GM23338 (cell line): Measurements from ENCODE around the gene RHOD. TPM values are rescaled to one million over a fixed set of nuclear protein-coding genes. Genes with fewer than 3 reads are reported as not detected.

Experiments
- ATAC-seq: fragments of 200-7000 bp; cut with Tn5 transposase; 3 replicates; pipeline ENCODE4 v1.9.1; 2020
- DNase-seq: peaks from one replicate; pipeline ENCODE4 v3.0.0-alpha.2; 2015; ENCODE audit warnings: low spot score
- H2AFZ ChIP-seq: fragments of 200-600 bp; sonication (generic); 2 replicates; pipeline ENCODE4 v1.8.0; 2016; ENCODE audit warnings: antibody characterized with exemption, mild to moderate bottlenecking, moderate library complexity
- H3F3A ChIP-seq: fragments of 200-600 bp; sonication (generic); replicated peaks from 2 replicates; pipeline ENCODE4 v1.8.0; 2017; ENCODE audit warnings: antibody characterized with exemption, mixed run types, low read depth
- H3K27ac ChIP-seq: fragments of 200-600 bp; sonication (generic); 2 replicates; pipeline ENCODE4 v1.6.1; 2016; ENCODE audit warnings: low read depth
- H3K27me3 ChIP-seq: fragments of 200-600 bp; sonication (generic); 2 replicates; pipeline ENCODE4 v1.8.0; 2016; ENCODE audit warnings: mild to moderate bottlenecking, mixed run types, moderate library complexity; ENCODE audit not compliant: insufficient read depth
- H3K36me3 ChIP-seq: fragments of 200-600 bp; sonication (generic); 2 replicates; pipeline ENCODE4 v1.8.0; 2016; ENCODE audit warnings: mild to moderate bottlenecking; ENCODE audit not compliant: insufficient read depth
- H3K4me1 ChIP-seq: fragments of 200-600 bp; sonication (generic); 2 replicates; pipeline ENCODE4 v1.8.0; 2016; ENCODE audit warnings: mild to moderate bottlenecking, moderate library complexity; ENCODE audit not compliant: insufficient read depth
- H3K4me2 ChIP-seq: fragments of 200-600 bp; sonication (generic); 2 replicates; pipeline ENCODE4 v1.7.1; 2017; ENCODE audit warnings: mixed run types
- H3K4me3 ChIP-seq: fragments of 200-600 bp; sonication (generic); 2 replicates; pipeline ENCODE4 v1.6.1; 2016; ENCODE audit warnings: mixed run types
- H3K79me2 ChIP-seq: fragments of 200-600 bp; sonication (generic); replicated peaks from 2 replicates; pipeline ENCODE4 v1.8.0; 2017; ENCODE audit warnings: mild to moderate bottlenecking; ENCODE audit not compliant: insufficient read depth
- H3K9me2 ChIP-seq: fragments of 200-600 bp; sonication (generic); 2 replicates; pipeline ENCODE4 v1.8.0; 2017; ENCODE audit not compliant: insufficient read depth
- H4K20me1 ChIP-seq: fragments of 200-600 bp; sonication (generic); replicated peaks from 2 replicates; pipeline ENCODE4 v1.8.0; 2017; ENCODE audit warnings: mild to moderate bottlenecking; ENCODE audit not compliant: insufficient read depth
- H3K27ac Mint-ChIP-seq: 2 replicates; pipeline ENCODE4 v1.8.0; 2020; ENCODE audit warnings: inconsistent platforms, mild to moderate bottlenecking, moderate library complexity, mixed read lengths
- H3K27me3 Mint-ChIP-seq: 3 replicates; pipeline ENCODE4 v1.8.0; 2022; ENCODE audit warnings: low read depth, mild to moderate bottlenecking, moderate library complexity, mixed read lengths, inconsistent platforms; ENCODE audit not compliant: insufficient read depth, poor library complexity
- H3K36me3 Mint-ChIP-seq: 3 replicates; pipeline ENCODE4 v1.8.0; 2021; ENCODE audit warnings: low read depth, mild to moderate bottlenecking, inconsistent platforms, moderate library complexity, mixed read lengths
- H3K4me1 Mint-ChIP-seq: 3 replicates; pipeline ENCODE4 v1.8.0; 2020; ENCODE audit warnings: mild to moderate bottlenecking, inconsistent platforms, mixed read lengths
- H3K4me3 Mint-ChIP-seq: 3 replicates; pipeline ENCODE4 v1.8.0; 2021; ENCODE audit warnings: moderate library complexity, mild to moderate bottlenecking, inconsistent platforms, mixed read lengths
- H3K9me3 Mint-ChIP-seq: 3 replicates; pipeline ENCODE4 v1.8.0; 2020; ENCODE audit warnings: moderate library complexity, mild to moderate bottlenecking, inconsistent platforms, mixed read lengths
- CREB1 ChIP-seq: fragments of 250-450 bp; sonication (Bioruptor Pico); IDR thresholded peaks from 2 replicates; pipeline ENCODE4 v1.5.0; 2020; ENCODE audit warnings: low read depth, mild to moderate bottlenecking, moderate library complexity
- EZH2 ChIP-seq: fragments of 200-600 bp; sonication (generic); IDR thresholded peaks from one replicate; pipeline ENCODE4 v1.8.0; 2017; ENCODE audit warnings: antibody characterized with exemption, mild to moderate bottlenecking, low read depth; ENCODE audit not compliant: unreplicated experiment
- EZH2phosphoT487 ChIP-seq: fragments of 200-600 bp; sonication (generic); IDR thresholded peaks from one replicate; pipeline ENCODE4 v1.8.1; 2018; ENCODE audit warnings: antibody characterized with exemption; ENCODE audit not compliant: unreplicated experiment
- JUNB ChIP-seq: IDR thresholded peaks from one replicate; pipeline ENCODE4 v1.6.1; 2016; ENCODE audit warnings: antibody characterized with exemption; ENCODE audit not compliant: unreplicated experiment
- NANOG ChIP-seq: IDR thresholded peaks from 2 replicates; pipeline ENCODE4 v1.6.1; 2016; ENCODE audit warnings: antibody characterized with exemption, borderline replicate concordance
- POLR2AphosphoS5 ChIP-seq: IDR thresholded peaks from 2 replicates; pipeline ENCODE4 v1.6.1; 2016; ENCODE audit warnings: antibody characterized with exemption, low read depth
- STAT1 ChIP-seq: IDR thresholded peaks from one replicate; pipeline ENCODE4 v1.6.1; 2016; ENCODE audit warnings: antibody characterized with exemption; ENCODE audit not compliant: unreplicated experiment
- ZNF114 ChIP-seq: fragments of 250-450 bp; sonication (Bioruptor Pico); IDR thresholded peaks from 2 replicates; pipeline ENCODE4 v1.5.0; 2020; ENCODE audit warnings: mild to moderate bottlenecking, moderate library complexity
- ZNF331 ChIP-seq: fragments of 250-450 bp; sonication (Bioruptor Pico); IDR thresholded peaks from 2 replicates; pipeline ENCODE4 v1.5.0; 2020; ENCODE audit warnings: low read depth, mild to moderate bottlenecking, moderate library complexity
- polyA plus RNA-seq: library from polyadenylated mRNA; unstranded; fragments of >200 nt; fragmentation: Nextera tagmentation; extraction: Ambion mirVana; gene quantifications from 2 replicates; pipeline ENCODE4 v1.2.1, GENCODE V29; 2016
- total RNA-seq: library from RNA; depleted of rRNA; stranded (reverse); fragments of >200 nt; shearing (Covaris generic); gene quantifications from 2 replicates; pipeline ENCODE4 v1.2.3, GENCODE V29; 2014
- TF ChIP-seq, protein P1 (sequence below): IDR thresholded peaks from one replicate; pipeline ENCODE4 v1.6.1; 2018; ENCODE audit warnings: antibody characterized with exemption; ENCODE audit not compliant: unreplicated experiment
- TF ChIP-seq, protein P2 (sequence below), 2 experiments: fragments of 200-600 bp in 1 of 2; sonication (generic) in 1 of 2; conservative IDR thresholded peaks; 2 replicates each; pipeline versions ENCODE4 v1.5.1 to v1.6.1; 2016 to 2017; ENCODE audit warnings: antibody characterized with exemption in 2 of 2, low read depth in 2 of 2, mild to moderate bottlenecking in 2 of 2, moderate library complexity in 1 of 2

The RHOD gene
- total and polyA plus RNA-seq, 2 experiments from 2014 or later: 13.8 to 16.2 TPM

DNA sequence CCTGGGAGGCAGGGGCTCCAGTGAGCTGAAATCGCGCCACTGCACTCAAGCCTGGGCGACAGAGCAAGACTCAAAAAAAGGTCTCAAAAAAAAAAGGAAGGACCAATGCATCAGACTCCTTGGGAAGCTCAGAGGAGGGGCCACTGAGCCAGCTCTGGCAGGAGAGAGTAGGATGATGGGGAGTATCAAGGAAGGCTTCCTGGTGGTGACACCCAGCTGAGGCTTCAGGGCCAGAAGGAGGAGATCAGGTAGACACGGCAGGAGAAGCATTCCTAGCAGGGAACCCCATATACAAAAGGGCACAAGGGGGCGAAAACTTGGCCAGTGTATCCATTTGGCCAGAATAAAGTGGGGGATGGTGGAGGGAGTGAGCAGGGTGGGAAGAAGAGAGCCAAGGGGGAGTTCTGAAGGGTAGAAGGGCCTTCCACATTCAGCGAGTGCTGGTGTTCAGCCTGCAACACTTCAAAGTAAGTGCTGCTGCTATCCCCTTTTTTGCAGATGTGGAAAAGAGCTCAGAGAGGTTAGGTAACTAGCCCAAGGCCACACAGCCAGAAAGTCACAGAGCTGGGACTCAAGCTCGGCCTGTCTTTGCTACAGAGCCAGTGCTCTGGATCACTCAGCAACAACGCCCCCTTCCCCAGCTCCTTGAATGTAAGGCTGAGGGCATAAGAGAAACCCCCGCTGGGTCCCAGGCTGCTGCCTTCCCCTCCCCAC, 5.3 kb upstream of the RHOD start (continued):
- TF ChIP-seq, protein P1, sequence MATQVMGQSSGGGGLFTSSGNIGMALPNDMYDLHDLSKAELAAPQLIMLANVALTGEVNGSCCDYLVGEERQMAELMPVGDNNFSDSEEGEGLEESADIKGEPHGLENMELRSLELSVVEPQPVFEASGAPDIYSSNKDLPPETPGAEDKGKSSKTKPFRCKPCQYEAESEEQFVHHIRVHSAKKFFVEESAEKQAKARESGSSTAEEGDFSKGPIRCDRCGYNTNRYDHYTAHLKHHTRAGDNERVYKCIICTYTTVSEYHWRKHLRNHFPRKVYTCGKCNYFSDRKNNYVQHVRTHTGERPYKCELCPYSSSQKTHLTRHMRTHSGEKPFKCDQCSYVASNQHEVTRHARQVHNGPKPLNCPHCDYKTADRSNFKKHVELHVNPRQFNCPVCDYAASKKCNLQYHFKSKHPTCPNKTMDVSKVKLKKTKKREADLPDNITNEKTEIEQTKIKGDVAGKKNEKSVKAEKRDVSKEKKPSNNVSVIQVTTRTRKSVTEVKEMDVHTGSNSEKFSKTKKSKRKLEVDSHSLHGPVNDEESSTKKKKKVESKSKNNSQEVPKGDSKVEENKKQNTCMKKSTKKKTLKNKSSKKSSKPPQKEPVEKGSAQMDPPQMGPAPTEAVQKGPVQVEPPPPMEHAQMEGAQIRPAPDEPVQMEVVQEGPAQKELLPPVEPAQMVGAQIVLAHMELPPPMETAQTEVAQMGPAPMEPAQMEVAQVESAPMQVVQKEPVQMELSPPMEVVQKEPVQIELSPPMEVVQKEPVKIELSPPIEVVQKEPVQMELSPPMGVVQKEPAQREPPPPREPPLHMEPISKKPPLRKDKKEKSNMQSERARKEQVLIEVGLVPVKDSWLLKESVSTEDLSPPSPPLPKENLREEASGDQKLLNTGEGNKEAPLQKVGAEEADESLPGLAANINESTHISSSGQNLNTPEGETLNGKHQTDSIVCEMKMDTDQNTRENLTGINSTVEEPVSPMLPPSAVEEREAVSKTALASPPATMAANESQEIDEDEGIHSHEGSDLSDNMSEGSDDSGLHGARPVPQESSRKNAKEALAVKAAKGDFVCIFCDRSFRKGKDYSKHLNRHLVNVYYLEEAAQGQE: no peak
- no peak for TF ChIP-seq CREB1 (CRISPR knock-in tag)

DNA sequence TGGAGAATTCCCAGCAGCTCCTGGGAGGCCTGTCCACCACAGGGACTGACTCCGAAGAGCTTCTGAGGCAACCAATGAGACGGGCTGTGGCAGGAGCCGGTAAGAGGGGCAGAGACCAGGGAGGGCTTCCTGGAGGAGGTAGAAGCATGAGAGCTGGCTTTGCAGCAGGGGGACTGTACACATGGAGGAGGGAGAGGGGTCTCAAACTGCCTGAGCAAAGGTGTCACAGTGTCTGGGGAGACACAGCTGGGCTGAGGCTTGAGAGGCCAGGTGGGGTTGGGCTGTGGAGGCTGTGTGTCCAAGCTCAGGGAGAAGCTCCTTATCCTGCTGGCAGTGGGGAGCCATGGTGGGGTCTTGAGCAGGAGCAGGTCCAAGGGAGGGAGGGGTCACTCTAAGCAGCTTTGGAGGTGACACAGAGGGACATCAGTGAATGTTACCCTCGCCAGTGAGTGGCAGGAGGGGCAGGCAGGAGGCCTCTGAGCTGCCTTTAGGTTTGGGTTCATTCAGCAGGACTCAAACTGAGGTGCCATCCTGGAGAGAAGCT, 4.6 kb upstream of the RHOD start:
- ATAC-seq (no peak), DNase-seq (no peak)
- Histone ChIP-seq H3K36me3 (no peaks in the 10 kb centered on the region), H3K4me1 (peaks cover 21% of the 10 kb centered on the region), H3K27ac (no peak overlapping the region), H3K4me2 (no peak overlapping the region), H3K79me2 (no peaks in the 10 kb centered on the region), H3K4me3 (no peak overlapping the region), H3F3A (0 out of 2 replicates have a peak, but pooled peaks cover 8% of the 10 kb centered on the region), H4K20me1 (no peaks in the 10 kb centered on the region), H3K9me2 (no peaks in the 10 kb centered on the region), H3K27me3 (peaks cover under 1% of the 10 kb centered on the region; the same call in 1 of the 2 replicates), H2AFZ (no peak overlapping the region)
- H3K27ac Mint-ChIP-seq: no peak overlapping the region
- H3K4me1 Mint-ChIP-seq: peaks cover 29% of the 10 kb centered on the region
- no peaks in the 10 kb centered on the region for H3K36me3 Mint-ChIP-seq
- no peaks in the 10 kb centered on the region for H3K9me3 Mint-ChIP-seq
- no peak overlapping the region for H3K4me3 Mint-ChIP-seq
- TF ChIP-seq ZNF331 (CRISPR knock-in tag) (no peak), EZH2phosphoT487 (no peak)
- H3K27me3 Mint-ChIP-seq: peaks cover 24% of the 10 kb centered on the region

DNA sequence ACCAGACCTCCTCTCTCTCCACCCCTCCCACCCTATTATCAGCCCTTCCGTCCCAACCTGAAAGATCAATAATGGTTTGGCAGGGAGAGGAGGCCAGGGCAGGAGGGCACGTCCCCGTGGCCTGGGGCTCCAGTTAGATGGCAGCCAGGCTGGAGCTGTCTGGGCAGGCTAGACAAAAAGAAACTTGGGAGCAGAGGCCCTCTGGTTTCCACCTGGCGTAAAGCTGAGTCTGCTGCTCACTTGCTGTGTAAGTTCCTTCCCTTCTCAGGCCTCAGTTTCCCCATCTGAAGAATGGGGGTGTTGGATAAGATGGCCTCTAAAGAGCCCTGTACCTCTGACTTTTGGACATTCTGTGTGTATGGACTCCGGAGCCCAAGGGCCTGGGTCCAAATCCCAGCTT, 3.8 kb upstream of the RHOD start:
- TF ChIP-seq EZH2: no peak
- TF ChIP-seq, protein P1: no peak
- no peak for TF ChIP-seq EZH2phosphoT487
- TF ChIP-seq NANOG: no peak
- no peak for TF ChIP-seq STAT1
- no peak for TF ChIP-seq ZNF331 (CRISPR knock-in tag)
- TF ChIP-seq POLR2AphosphoS5: no peak
- TF ChIP-seq, protein P2, sequence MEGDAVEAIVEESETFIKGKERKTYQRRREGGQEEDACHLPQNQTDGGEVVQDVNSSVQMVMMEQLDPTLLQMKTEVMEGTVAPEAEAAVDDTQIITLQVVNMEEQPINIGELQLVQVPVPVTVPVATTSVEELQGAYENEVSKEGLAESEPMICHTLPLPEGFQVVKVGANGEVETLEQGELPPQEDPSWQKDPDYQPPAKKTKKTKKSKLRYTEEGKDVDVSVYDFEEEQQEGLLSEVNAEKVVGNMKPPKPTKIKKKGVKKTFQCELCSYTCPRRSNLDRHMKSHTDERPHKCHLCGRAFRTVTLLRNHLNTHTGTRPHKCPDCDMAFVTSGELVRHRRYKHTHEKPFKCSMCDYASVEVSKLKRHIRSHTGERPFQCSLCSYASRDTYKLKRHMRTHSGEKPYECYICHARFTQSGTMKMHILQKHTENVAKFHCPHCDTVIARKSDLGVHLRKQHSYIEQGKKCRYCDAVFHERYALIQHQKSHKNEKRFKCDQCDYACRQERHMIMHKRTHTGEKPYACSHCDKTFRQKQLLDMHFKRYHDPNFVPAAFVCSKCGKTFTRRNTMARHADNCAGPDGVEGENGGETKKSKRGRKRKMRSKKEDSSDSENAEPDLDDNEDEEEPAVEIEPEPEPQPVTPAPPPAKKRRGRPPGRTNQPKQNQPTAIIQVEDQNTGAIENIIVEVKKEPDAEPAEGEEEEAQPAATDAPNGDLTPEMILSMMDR (conservative IDR thresholded peaks at IDR 0.05; ENCODE audit: low read depth in 2 of 2): no peak
- no peak for TF ChIP-seq ZNF114
- no peak for TF ChIP-seq JUNB
- Mint-ChIP-seq H3K36me3 (no peaks in the 10 kb centered on the region), H3K27me3 (peaks cover 24% of the 10 kb centered on the region), H3K4me3 (no peak overlapping the region; the same call in 2 of the 3 replicates), H3K9me3 (no peaks in the 10 kb centered on the region), H3K27ac (no peak overlapping the region), H3K4me1 (peaks cover 29% of the 10 kb centered on the region)
- no peak overlapping the region for H3K4me3 ChIP-seq
- peaks cover 8% of the 10 kb centered on the region for H3K27me3 ChIP-seq
- no peaks in the 10 kb centered on the region for H3K79me2 ChIP-seq
- no peaks in the 10 kb centered on the region for H3K9me2 ChIP-seq
- peaks cover 21% of the 10 kb centered on the region for H3K4me1 ChIP-seq
- no peak overlapping the region for H3K27ac ChIP-seq
- H2AFZ ChIP-seq: no peak overlapping the region
- no peak overlapping the region for H3K4me2 ChIP-seq
- ATAC-seq (no peak), DNase-seq (no peak)
- no peaks in the 10 kb centered on the region for H3K36me3 ChIP-seq
- H4K20me1 ChIP-seq: no peaks in the 10 kb centered on the region
- H3F3A ChIP-seq: 0 out of 2 replicates have a peak, but pooled peaks cover 14% of the 10 kb centered on the region
